Mammary epithelial cell (primary cell): ENCODE results near the gene LSAMP.

Experiments used
- CTCF ChIP-seq, 2 donors: IDR thresholded peaks in 1 of 2; conservative IDR thresholded peaks in 1 of 2; 2 replicates each; pipeline ENCODE4 v1.5.1; 2011 to 2012; ENCODE audit warnings: inconsistent platforms in 2 of 2, low read length in 2 of 2, mild to moderate bottlenecking in 2 of 2, control low read depth in 1 of 2, low read depth in 1 of 2; ENCODE audit not compliant: insufficient read depth in 1 of 2; ENCODE audit errors: extremely low read depth in 1 of 2
- EZH2 ChIP-seq: IDR thresholded peaks from 2 replicates; pipeline ENCODE4 v1.6.1; 2012; ENCODE audit warnings: low read length, inconsistent platforms, borderline replicate concordance

- TF ChIP-seq CTCF (conservative IDR thresholded peaks at IDR 0.05 in 1 of 2, IDR thresholded peaks at IDR 0.05 in 1 of 2; ENCODE audit: extremely low read depth in 1 of 2, insufficient read depth in 1 of 2, low read depth in 1 of 2, low read length in 2 of 2) (no peak), EZH2 (no peak)
Observed at GRCh38 chr3:115808816-115809215, 636.5 kb downstream of the LSAMP start.
